Activated CD8-positive, alpha-beta memory T cell treated with anti-CD3 and anti-CD28 coated beads, Interleukin-2, amount 10 ng/mL, durations not matched to agents 7 days and 5 days (primary cell): ENCODE data around the gene DVL1. TPM values are rescaled to one million over a fixed set of nuclear protein-coding genes. Genes with fewer than 3 reads are reported as not detected.
"Not testable (repeated sequence)": the region's sequence is repeated elsewhere in the genome, so short reads cannot be mapped to it uniquely, and the experiment has no call there.

Source experiments
- ATAC-seq: fragments of 150-1000 bp; cut with Tn5 transposase; one replicate; pipeline ENCODE4 v1.10.0; 2021; ENCODE audit warnings: moderate library complexity
- CTCF ChIA-PET: fragments of 350-600 bp; sonication (Branson Sonifier 250); formaldehyde crosslinking; loops from one replicate; lab custom pipeline; 2021; ENCODE audit warnings: antibody characterized with exemption; lab: Charles Lee
- DNase-seq: peaks from one replicate; pipeline ENCODE4 v3.0.0-alpha.2; 2020
- H3K27ac Mint-ChIP-seq: one replicate; pipeline ENCODE4 v1.8.0; 2021; ENCODE audit warnings: mild to moderate bottlenecking, mixed read lengths
- H3K27me3 Mint-ChIP-seq: one replicate; pipeline ENCODE4 v1.8.0; 2021; ENCODE audit warnings: mixed read lengths
- H3K36me3 Mint-ChIP-seq: one replicate; pipeline ENCODE4 v1.8.0; 2021; ENCODE audit warnings: mild to moderate bottlenecking, mixed read lengths
- H3K4me1 Mint-ChIP-seq: one replicate; pipeline ENCODE4 v1.8.0; 2021; ENCODE audit warnings: mixed read lengths
- H3K4me3 Mint-ChIP-seq: one replicate; pipeline ENCODE4 v1.8.0; 2021; ENCODE audit warnings: mild to moderate bottlenecking, moderate library complexity, mixed read lengths
- H3K9me3 Mint-ChIP-seq: one replicate; pipeline ENCODE4 v1.8.0; 2022; ENCODE audit warnings: low read depth, mixed read lengths
- total RNA-seq, 2 experiments: library from RNA; stranded (reverse); gene quantifications; one replicate each; pipeline ENCODE4 v1.2.3, GENCODE V29; 2021

The DVL1 gene
- total RNA-seq, 2 experiments from 2014 or later = 35.2 to 42.0 TPM

DNA sequence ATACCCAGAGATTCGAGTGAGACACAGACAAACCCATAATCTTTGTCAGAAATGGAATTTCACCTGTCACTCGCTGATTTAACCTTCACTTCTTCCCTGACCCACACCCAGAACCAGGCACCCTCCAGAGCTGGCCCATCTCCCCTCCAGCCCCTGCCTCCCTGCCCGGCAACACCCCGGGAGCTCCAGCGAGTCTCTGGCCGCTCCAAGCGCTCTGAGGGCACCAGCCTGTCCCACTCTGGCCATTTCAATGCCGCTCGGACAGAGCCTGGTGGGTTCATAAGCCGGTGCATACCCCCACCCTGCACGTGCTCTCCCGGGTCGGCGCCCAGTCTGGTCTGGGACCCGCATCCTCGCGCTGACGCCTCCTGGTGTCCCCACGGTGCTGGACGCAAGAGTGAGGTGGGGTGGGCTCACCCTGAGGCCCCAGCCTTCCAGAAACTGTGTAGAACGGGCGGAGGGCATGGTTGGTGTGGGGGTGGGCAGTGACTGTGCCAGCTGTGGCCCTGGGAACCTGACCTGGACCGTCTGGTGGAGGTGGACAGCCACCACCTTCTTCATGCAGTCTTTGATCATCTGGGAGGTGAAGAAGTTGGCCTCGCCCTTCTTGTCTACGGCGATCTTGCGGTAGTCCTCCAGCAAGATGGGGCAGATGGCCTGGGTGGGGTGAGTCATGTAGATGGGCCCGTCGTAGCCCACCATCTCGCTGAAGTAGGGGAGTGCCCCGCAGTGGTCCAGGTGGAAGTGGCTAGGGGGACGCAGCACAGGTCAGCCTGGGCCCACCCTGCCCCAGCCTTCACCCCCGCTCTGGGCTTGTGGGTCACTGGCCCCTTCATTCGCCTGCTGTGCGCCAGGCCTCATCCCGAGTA, 30.2 kb downstream of the DVL1 start:
- H3K4me1 Mint-ChIP-seq = peaks cover 20% of the 10 kb centered on the region
- peaks cover 15% of the 10 kb centered on the region for H3K36me3 Mint-ChIP-seq
- H3K27ac Mint-ChIP-seq = no peak overlapping the region
- no peaks in the 10 kb centered on the region for H3K27me3 Mint-ChIP-seq
- DNase-seq = no peak
- ATAC-seq = no peak
- CTCF ChIA-PET = interaction anchor here (1.4 kb wide), 1 partner anchor 10 kb away, joined by 3 read pairs; no protein-coding TSS in a partner anchor
- no peak overlapping the region for H3K4me3 Mint-ChIP-seq
- no peaks in the 10 kb centered on the region for H3K9me3 Mint-ChIP-seq

DNA sequence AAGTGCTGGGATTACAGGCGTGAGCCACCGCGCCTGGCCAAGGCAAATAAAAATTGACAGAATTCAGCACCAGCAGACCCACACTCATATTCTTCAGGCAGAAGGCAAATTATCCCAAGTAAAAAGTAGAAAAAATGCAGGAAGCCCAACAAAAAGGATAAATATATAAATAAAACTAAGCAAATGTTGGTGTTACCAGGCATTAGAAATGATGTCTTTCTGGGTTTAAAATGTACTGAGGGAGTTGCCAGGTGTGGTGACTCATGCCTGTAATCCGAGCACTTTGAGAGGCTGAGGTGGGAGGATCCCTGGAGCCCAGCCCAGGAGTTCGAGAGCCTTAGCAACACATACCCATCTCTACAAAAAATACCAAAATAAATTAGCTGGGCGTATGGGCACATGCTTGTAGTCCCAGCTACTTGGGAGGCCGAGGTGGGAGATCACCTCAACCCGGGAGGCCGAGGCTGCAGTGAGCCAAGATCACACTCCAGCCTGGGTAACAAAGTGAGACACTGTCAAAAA, 31.0 kb downstream of the DVL1 start:
- DNase-seq (no peak), ATAC-seq (no peak)

DNA sequence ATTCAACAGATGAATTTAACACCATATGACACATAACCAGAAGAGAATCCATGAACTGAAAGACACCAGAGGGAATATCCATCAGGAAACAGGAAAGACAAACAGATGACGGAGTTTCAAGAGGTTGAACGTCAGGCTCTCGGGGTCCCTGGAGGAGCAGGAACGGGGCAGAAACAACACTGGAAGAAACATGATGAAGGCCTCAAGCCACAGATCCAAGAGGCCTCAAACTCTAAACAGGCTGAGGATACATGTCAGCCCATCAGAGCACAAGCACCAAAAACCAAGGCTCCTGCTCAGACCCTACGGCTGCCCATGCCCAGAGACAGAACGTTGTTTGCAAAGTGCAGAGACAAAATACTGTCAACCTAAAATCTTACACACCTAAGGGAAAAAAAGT, 31.8 kb downstream of the DVL1 start:
- DNase-seq = no peak
- H3K4me3 Mint-ChIP-seq = no peak overlapping the region
- H3K4me1 Mint-ChIP-seq = peaks cover 10% of the 10 kb centered on the region
- CTCF ChIA-PET = no interaction called here
- H3K27ac Mint-ChIP-seq = no peak overlapping the region
- no peak for ATAC-seq
- H3K9me3 Mint-ChIP-seq = no peaks in the 10 kb centered on the region
- no peaks in the 10 kb centered on the region for H3K27me3 Mint-ChIP-seq
- peaks cover 18% of the 10 kb centered on the region for H3K36me3 Mint-ChIP-seq

More for the DNA sequence above, 31.0 kb downstream of the DVL1 start:
- CTCF ChIA-PET = no interaction called here
- no peaks in the 10 kb centered on the region for H3K9me3 Mint-ChIP-seq
- peaks cover 15% of the 10 kb centered on the region for H3K4me1 Mint-ChIP-seq
- peaks cover 18% of the 10 kb centered on the region for H3K36me3 Mint-ChIP-seq
- no peak overlapping the region for H3K4me3 Mint-ChIP-seq
- H3K27me3 Mint-ChIP-seq = no peaks in the 10 kb centered on the region
- no peak overlapping the region for H3K27ac Mint-ChIP-seq

DNA sequence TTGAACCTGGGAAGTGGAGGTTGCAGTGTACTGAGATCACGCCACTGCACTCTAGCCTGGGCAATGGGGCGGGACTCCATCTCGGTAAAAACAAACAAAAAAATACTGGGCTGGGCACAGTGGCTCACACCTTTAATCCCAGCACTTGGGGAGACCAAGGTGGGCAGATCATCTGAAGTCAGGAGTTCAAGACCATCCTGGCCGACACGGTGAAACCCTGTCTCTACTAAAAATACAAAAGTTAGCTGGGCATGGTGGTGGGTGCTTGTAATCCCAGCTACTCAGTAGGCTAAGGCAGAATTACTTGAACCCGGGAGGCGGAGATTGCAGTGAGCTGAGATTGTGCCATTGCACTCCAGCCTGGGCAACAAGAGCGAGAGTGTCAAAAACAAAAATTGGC, 33.0 kb downstream of the DVL1 start:
- CTCF ChIA-PET = not testable (repeated sequence)
- H3K36me3 Mint-ChIP-seq = peaks cover 16% of the 10 kb centered on the region

DNA sequence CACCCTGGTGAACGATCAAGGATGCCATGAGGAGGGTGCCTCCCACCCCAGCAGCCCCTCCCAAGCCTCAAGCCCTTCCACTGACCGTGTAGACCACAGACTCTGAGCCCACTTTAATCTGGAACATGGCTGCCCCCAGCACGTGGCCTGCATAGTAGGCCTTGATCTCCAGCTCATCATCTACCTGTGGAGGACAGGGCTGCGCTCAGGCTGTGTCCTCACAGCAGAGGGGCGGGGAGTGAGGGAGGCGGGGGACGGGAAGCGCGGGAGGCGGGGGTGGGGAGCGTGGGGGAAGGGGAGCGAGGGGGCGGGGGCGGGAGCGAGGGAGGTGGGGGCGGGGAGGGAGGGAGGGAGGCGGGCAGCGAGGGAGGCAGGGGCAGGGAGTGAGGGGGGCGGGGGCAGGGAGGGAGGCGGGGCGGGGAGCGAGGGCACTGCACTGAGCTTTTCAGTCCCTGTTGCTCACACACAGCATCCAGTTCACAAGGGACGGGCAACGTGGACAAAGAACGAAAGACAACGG, 33.7 kb downstream of the DVL1 start:
- H3K4me3 Mint-ChIP-seq = no peak overlapping the region
- no peak for DNase-seq
- H3K36me3 Mint-ChIP-seq = peaks cover 16% of the 10 kb centered on the region
- H3K4me1 Mint-ChIP-seq = peaks cover 4% of the 10 kb centered on the region
- no peak for ATAC-seq
- H3K27ac Mint-ChIP-seq = no peak overlapping the region
- no peaks in the 10 kb centered on the region for H3K27me3 Mint-ChIP-seq
- CTCF ChIA-PET = no interaction called here
- H3K9me3 Mint-ChIP-seq = no peaks in the 10 kb centered on the region

More for the DNA sequence above, 33.0 kb downstream of the DVL1 start:
- H3K27ac Mint-ChIP-seq, DNase-seq, H3K27me3 Mint-ChIP-seq, H3K4me3 Mint-ChIP-seq, H3K4me1 Mint-ChIP-seq, H3K9me3 Mint-ChIP-seq, ATAC-seq: not testable (repeated sequence)

DNA sequence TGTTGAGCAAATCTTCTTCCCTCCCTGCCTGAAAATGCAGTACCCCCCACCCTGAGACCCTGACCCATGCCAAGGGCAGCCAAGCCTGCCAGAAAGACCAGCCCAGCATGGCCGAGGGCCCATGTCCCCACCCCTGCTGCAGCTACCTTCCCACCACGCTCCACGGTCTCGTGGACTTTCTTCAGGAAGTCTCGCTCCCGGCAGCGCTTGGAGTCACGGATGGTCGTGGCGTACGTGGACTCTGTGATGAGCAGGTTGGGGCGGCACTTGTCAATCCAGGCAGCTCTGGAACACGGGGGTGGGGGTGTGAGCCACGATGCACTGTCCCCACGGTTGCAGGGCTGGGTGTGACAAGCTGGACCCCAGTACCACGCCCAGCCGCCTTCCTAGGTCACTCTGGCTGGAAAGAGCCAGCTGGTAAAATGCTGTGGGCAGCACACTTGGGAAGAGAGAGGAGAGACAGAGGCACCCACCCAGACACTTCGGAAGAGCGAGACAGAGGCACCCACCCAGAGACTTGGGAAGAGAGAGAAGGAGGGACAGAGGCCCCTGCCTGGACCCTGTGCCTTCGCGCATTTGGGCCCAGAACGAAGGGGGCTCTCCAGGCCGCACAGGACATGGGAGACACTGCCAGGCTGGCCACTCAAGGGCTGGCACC, 34.4 kb downstream of the DVL1 start:
- no peak overlapping the region for H3K27ac Mint-ChIP-seq
- no peak overlapping the region for H3K4me3 Mint-ChIP-seq
- H3K27me3 Mint-ChIP-seq = no peaks in the 10 kb centered on the region
- H3K4me1 Mint-ChIP-seq = peaks cover 3% of the 10 kb centered on the region
- peaks cover 16% of the 10 kb centered on the region for H3K36me3 Mint-ChIP-seq
- H3K9me3 Mint-ChIP-seq = no peaks in the 10 kb centered on the region
- no peak for DNase-seq
- ATAC-seq = no peak
- CTCF ChIA-PET = no interaction called here

DNA sequence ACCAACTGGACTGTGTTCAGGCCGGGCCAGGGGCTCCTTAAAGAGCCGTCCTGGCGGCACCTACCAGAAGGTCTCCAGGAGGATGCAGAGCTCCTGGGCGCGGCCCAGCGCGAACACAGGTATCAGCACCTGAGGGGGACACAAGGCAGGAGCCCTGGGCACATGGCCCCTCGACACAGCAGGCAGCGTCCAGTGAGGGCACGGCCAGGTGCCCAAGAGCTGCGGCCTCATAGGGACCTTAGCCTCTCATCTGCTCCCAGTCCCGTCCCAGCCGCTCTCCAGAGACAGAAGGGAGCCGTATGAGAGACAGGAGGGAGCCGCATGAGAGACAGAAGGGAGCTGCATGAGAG, 35.0 kb downstream of the DVL1 start:
- H3K27me3 Mint-ChIP-seq = no peaks in the 10 kb centered on the region
- no peak for ATAC-seq
- CTCF ChIA-PET = no interaction called here

DNA sequence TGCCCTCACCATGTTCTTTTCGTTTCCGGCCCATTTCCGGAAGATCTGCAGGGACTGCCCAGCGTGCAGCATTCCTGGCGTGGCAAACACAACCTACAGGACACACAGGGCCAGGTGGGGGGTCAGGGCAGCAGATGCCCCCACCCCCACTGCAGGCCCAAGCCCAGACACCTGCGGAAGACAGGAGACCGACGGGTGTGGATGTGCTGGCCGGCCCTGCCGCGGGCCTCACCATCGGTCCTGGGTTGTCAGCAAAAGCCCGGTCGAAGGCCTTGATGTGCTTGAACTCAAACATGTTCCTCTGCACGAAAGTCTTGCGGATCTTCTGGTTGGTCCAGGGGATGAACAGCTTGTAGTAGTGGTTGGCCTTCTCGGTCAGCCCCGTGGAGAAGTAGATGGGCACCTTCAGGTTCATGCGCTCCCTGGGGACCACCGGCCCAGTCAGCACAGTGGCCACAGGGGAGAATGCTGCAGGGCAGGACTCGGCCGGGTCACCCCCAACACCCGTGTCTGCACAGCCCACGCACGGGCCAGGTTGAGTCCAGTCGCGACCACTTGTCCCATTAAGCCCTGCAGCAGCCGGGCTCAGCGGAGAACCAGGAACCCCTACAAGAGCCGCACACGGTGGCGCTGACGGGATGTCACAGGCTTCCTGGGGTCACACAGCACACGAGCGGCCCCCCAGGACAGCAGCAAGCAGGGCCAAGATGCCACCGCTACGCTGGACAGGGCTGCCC, 35.5 kb downstream of the DVL1 start:
- ATAC-seq (no peak), DNase-seq (no peak)
- peaks cover 4% of the 10 kb centered on the region for H3K4me1 Mint-ChIP-seq
- H3K4me3 Mint-ChIP-seq = no peak overlapping the region
- H3K36me3 Mint-ChIP-seq = peaks cover 14% of the 10 kb centered on the region
- no peaks in the 10 kb centered on the region for H3K27me3 Mint-ChIP-seq
- no peak overlapping the region for H3K27ac Mint-ChIP-seq
- no peaks in the 10 kb centered on the region for H3K9me3 Mint-ChIP-seq
- CTCF ChIA-PET = interaction anchor here (1.0 kb wide), 1 partner anchor 14 kb away, joined by 3 read pairs; no protein-coding TSS in a partner anchor

More for the DNA sequence above, 35.0 kb downstream of the DVL1 start:
- Mint-ChIP-seq H3K27ac (no peak overlapping the region), H3K4me1 (peaks cover 4% of the 10 kb centered on the region), H3K9me3 (no peaks in the 10 kb centered on the region), H3K36me3 (peaks cover 16% of the 10 kb centered on the region), H3K4me3 (no peak overlapping the region)
- DNase-seq = no peak

DNA sequence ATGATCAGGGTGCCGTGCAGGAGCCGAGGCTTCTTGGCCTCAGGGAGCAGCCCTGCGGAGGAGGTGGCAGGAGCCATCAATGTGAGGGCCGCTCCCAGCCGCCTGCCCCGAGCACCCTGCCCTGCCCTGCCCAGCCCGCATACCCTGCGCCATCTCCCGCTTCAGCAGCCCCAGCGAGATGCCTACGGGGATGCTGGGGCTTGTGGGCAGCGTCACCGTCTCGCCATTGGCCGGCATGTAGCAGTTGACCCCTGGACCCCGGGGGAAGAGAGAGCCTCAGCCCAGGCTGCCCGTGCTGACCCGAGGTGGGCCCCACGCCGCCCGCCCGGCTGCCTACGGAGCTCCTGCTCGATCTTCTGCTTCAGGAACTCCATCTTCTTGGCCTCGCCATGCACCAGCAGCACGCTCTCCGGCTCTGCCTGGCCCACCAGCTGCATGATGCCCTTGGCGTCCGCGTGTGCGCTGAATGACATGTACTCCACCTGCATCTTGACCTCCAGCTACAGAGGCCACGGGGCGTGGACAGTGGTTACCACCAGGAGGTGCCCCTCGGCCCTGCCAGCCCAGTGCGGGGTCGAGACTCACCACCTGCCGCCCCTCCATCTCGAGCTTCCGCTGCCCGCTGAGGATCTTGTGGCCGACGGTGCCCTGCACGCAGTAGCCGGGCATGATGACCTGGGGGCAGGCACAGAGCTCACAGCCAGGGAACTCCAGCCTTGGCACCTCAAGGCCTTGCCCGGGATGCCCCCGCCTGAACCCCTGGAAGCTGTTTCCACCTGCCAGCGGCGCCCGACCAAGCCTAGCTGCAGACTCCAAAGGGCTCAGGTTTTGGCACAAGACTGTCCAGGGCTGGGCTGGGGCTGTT, 36.5 kb downstream of the DVL1 start:
- Mint-ChIP-seq H3K27me3 (no peaks in the 10 kb centered on the region), H3K27ac (no peak overlapping the region), H3K4me1 (peaks cover 4% of the 10 kb centered on the region), H3K4me3 (no peak overlapping the region), H3K36me3 (peaks cover 12% of the 10 kb centered on the region), H3K9me3 (no peaks in the 10 kb centered on the region)
- ATAC-seq = no peak
- CTCF ChIA-PET = interaction anchor here (1.0 kb wide), 1 partner anchor 13 kb away, joined by 3 read pairs; no protein-coding TSS in a partner anchor
- no peak for DNase-seq

DNA sequence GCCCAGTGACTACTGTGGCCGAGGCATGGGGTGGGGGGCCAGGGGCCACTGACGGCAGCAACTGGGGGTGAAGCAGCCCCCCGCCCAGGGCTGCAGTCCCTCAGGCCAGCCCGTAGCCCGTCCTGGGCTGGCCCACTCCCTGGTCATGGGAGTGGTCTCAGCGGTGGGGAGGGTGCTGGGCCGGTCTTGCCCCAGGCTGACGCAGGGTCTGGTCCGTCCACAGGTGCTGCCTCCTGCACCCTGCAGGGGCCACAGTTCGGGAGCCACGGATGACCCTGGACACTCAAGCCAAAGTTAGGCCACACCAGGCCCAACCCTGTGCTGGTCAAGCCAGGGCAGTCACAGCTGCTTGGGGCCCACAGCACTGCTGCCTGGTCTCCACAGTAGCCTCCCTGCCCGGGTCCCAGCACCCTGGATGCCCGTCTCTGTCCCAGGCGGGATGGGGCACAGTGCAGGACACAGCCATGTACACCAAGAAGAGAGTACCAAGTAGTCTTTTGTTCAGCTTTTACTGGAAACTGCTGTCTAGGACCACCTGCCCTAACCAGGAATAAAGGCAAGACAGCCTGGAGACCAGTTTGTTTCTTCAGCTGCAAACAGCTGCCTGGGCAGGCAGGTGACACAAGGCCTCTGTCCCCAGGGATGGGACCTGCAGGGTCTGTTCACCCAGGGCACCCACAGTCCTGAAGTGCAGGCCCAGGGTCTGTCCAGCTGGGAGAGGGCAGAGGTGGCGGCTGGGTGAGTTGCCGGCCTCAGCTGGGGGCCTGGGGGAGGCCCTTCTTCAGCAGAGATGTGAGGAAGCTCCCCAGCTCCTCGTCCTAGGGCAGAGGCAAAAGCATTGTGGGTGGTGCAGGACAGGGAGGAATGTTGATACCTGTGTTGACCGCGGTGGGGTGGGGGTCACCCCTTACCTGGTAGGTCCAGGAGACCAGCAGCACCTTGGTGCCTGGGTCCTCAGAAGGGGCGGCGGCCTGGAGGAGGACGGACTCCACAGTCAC, 37.8 kb downstream of the DVL1 start:
- CTCF ChIA-PET = no interaction called here
- Mint-ChIP-seq H3K27me3 (no peaks in the 10 kb centered on the region), H3K9me3 (no peaks in the 10 kb centered on the region), H3K4me1 (peaks cover 12% of the 10 kb centered on the region), H3K27ac (no peak overlapping the region), H3K4me3 (no peak overlapping the region), H3K36me3 (peaks cover 8% of the 10 kb centered on the region)
- DNase-seq (no peak), ATAC-seq (no peak)

DNA sequence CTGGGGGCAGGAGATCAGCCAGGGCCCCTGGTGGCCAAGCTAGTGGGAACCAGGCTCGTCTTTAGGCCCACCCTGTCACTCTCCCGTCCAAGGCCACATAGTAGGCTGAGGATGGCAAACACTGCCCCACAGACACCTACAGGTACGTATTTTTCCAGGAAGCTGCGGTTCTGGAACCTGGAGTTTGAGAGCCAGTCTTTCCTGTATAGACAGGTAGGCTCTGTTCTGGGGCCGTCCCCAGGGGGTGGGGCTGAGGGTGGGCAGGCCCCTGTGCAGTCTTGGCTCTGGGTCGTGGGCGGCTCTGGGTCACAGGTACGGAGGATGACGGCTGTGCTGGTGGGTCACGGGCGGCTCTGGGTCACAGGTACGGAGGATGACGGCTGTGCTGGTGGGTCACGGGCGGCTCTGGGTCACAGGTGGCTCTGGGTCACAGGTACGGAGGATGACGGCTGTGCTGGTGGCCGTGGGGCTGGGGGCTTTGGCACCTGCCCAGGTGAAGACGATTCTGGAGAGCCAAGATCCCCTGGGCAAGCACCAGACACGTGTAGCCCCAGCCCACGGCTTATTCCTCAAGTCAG, 38.7 kb downstream of the DVL1 start:
- ATAC-seq (no peak), DNase-seq (no peak)
- Mint-ChIP-seq H3K4me1 (peaks cover 19% of the 10 kb centered on the region), H3K9me3 (no peaks in the 10 kb centered on the region), H3K27ac (no peak overlapping the region), H3K36me3 (peaks cover 6% of the 10 kb centered on the region), H3K27me3 (no peaks in the 10 kb centered on the region), H3K4me3 (no peak overlapping the region)
- CTCF ChIA-PET = no interaction called here
